ELR (cell line): ENCODE measurements around the gene LCN2.

ENCODE experiments used
- DNase-seq: peaks from one replicate; pipeline ENCODE4 v3.0.0-alpha.2; 2015; ENCODE audit warnings: low read depth

LCN2 gene

GRCh38 chr9:128115187-128116103 is 33.8 kb upstream of the LCN2 start:
- DNase-seq = no peak

GRCh38 chr9:128116104-128117083 is 32.9 kb upstream of the LCN2 start:
- no peak for DNase-seq

DNA sequence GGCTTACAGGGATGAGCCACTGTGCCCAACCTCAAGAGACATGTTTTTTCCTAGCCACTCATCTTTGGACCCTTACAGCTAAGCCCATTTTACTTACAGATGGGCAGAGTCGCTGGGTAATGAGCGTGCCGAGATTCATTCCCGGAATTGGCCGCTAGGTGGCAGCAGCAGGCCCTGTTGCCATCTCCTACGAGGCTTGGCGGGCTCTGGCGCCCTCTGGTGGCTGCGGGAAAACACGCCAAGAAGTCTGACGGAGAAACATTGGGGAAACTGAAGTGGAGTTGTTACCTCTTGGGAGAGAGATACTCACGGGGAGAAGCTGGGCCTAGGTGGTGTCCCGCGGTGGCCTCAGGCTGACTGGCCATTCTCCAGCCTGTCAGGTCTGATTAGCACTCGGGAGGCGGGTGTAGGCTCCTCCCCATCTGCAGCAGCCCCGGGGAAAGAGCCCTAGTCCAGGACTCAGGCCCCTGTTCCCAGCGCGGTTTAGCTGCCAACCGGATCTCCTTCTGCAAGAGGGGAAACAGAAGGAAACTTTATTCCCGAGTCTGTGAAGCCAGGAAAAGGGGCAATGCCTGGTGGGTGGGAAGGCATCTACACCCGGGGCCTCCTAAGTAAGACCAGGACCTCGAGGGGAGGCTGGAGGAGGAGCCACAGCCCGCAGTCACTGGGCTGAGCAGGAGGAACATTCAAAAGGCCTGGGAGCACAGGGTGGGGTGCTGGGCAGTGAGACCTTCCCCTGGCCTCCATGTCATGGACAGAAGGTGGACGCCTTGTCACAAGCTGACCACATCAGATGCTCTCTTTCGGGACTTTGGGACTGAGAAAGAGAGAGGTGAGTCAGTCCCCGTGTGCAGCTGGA is 31.4 kb upstream of the LCN2 start:
- DNase-seq = peak; percentile 88

DNA sequence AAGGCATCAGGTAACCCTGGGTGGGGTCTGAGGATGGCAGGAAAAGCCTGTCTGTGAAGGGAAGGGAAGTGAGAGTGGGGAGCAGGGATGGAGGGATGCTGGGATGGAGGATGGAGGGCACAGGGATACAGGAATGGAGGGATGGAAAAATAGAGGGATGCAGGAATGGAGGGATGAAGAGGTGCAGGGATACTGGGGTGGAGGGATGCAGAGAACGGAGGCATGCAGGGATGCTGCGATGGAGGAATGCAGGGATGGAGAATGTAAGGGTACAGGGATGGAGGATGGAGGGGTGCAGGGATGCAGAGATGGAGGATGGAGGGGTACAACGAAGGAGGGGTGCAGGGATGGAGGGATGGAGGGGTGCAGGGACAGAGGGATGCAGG is 30.8 kb upstream of the LCN2 start:
- no peak for DNase-seq

DNA sequence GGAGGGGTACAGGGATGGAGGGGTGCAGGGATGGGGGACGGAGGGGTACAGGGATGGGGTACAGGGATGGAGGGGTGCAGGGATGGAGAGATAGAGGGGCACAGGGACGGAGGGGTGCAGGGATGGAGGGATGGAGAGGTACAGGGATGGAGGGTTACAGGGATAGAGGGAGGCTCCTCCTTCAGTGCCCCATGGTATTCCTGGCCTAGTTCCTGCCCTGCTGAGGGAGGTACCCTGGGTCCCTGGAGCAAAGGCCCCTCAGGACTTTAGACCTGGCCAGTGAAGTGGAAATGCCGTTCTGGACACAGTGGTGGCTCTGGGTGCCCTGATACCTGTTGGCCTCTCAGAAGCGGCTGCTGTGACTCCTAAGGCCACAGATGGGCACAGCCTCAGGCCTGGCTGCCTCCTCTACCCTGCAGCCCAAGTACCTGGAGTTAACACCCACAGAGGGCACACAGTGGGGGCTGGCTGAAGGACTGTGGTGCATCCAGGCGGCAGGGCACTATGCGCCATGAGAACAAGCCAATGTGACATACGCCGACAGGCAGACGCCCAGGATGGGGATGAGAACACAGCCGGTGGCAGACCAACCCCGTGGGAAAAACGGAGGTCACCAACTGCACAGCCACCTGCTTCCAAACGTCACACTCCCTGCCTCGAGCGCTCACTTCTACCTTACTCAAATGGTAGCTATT is 30.1 kb upstream of the LCN2 start:
- DNase-seq = no peak

DNA sequence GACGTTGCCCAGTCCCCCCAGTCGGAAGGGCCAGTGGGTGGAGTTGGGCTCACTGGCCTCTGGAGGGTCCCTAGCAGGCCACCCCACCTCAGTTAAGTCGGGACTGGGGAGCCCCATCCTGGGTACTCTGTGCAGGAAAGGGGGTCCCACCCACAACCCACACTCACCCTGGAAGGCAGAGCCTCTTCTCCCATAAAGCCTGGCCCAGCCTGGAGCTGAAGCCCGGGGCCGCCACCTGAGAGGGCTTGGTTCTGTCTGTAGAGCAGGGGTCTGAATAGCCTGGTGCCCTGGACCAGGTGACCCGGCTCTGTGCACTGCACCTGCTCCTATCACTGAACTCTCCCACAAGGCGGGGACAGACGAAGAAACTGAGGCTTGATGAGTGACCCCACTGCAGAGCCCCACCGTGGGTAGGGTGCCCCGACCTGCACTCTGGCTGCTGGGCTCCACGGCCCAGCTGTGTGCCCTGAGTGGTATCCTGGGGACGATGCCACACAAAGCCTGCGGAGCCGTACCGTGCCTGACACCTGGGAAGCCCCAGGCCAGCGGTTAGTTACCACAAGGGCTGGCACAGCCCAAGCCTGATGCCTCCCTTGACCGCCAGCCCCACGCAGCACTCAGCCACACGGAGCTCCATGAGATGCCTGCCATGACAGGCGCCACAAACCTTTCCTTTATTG is 29.1 kb upstream of the LCN2 start:
- DNase-seq = no peak

GRCh38 chr9:128120741-128121465 is 28.4 kb upstream of the LCN2 start:
- DNase-seq = no peak

- DNase-seq = no peak
These were observed 27.8 kb upstream of the LCN2 start for GRCh38 chr9:128121466-128121810.

DNA sequence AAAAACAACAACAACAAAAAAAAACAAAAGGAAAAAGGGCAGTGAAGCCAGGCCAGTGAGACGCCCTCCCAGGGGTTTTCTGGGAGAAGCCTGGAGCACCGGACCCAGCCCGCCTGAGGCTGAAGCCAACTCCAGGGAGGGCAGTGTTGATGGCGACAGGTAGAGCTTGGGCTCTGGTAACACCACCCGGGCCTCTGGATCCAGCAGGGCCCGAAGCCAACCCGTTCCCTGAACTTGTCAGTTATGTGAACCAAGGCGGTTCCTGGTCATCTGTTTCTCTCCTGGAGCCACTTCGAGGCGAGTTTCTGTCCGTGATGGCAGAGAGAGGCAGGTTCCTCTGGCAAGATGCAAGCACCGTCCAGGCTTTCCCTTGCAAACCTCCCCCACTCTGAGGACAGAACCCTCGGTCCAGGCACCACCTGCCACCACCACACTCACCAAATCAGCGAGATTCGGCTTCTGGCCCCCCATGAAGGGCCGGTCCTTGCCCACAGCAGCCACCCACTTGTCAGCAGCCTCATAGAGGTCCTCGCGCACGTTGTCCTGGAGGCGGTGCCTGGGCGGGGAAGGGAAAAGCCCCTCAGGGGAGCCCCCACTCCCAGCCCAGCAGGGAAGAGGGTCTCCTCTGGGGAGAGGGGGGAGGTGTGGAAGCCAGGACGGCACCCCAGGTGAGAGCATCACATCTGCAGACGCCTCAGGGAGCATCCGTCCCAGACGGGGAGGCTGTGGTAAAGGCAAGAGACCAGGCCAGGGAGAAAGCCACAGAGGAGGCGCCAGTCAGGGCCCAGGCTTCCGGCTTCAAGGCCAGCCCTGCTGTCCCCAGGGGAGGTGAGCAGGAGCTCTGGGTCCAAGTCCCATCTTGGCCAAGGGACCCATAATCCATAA is 27.1 kb upstream of the LCN2 start:
- DNase-seq = no peak

- no peak for DNase-seq
These were observed 26.5 kb upstream of the LCN2 start for GRCh38 chr9:128122809-128123175.

GRCh38 chr9:128123451-128124080 is 25.7 kb upstream of the LCN2 start:
- DNase-seq = no peak

DNA sequence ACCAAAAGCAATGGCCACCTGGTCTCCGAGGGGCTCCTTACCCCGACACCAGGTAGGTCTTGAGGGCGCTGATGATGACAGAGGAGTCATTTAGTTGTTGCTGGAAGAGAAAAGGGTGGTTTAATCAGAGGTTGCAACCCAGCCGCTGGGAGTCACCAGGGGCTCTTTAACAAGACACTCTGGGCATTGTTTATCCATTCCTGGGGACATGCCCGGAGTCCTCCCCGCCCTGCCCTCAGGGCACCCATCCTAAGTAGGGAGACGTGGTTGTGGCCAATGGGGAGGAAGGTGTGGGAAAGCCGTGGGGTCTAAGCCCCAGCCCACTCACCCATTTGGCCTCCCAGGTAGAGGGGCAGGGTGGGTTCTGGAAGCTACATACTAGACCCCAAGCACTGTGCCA is 24.8 kb upstream of the LCN2 start:
- DNase-seq = no peak

DNA sequence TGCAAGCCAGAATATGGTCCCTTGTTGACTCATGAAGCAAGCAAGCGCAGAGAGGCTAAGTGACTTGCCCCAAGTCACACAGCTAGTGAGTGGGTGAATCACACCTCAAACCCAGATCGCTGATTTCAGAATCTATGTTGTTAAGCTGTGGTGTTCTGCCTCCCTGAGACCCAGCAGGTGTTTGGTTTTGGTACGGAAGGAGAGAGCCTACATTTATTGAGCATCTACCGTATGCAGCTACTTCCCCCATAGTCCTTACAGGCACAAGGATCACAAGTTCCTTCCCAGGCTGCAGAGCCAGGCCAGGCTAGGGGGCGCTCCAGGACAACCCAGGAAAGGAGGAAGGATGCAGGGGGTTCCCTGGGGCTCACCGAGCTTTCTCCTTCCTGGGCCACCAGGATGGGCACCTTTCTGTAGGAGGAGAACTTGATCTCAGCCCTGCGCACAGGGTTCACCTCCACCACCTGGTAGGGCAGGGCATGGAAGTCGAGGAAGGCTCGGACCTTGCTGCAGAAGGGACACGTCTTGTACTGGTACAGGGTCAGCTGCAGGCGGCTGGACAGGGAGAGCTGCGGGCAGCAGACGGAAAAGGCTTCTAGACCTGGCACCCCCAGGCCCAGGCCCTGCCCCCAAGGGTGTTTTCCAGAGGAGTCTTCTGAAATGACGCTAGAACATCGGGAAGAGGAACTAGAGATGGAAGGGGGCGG is 24.2 kb upstream of the LCN2 start:
- peak; percentile 72 for DNase-seq

DNA sequence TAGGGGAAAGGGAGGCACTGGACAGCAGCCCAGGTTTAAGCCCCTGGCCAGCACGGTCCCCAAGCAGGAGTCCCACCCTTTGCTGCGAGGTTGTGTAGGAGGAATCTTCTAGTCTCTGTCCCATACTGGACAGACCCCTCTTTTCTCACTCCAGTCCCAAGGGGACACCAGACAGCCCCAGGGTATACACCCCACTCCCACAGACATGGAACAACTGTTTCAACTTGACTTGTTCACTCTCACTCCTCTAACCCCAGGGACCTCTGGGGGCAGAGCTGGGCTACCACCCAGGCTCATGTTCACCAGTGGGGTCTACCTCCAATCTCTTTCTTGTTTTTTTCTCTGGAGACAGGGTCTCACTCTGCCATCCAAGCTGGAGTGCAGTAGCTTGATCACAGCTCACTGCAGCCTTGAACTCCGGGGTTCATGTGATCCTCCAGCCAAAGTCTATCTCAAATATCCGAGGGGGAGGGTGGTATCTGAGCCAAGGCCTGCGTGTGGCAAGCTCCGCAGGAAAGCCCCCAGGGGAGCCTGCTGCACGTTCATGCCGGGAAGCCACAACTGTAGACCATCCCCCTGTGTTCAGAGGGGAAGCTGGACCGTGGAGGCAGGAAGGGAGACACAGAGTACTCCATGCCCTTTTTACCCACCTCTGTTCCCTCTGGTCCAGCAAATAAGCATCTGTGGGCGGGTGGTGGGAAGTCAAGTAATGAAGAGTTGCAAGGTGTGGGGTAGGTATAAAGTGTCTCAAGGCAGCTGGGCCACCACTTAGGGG is 23.5 kb upstream of the LCN2 start:
- no peak for DNase-seq

DNA sequence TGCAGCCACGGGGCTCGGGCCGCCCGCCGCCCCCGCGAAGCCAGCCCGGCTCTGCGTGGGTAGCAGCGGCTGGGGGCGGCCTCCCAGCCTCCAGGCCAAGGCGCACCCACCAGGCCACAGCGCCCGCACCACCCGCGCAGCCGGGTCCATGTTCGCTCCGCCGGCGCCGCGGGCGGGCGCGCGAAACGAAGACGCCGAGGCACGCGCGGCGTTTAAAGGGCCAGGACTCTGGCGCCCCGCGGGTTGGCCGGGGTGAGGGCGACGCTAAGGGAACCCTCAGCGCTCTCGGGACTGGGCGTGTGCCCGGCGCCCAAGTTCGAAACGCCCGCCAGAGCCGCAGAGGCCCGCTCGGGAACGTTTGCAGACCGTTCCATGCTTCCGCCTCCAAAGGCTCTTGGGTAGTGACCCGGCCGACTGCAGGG is 21.7 kb upstream of the LCN2 start, which contains the start of gene PTGES2:
TSS of gene PTGES2 (minus strand) at position 162 of the 422 bp plus-strand sequence. CDS start at position 150, 12 bp downstream.
- peak; percentile 90 for DNase-seq

DNA sequence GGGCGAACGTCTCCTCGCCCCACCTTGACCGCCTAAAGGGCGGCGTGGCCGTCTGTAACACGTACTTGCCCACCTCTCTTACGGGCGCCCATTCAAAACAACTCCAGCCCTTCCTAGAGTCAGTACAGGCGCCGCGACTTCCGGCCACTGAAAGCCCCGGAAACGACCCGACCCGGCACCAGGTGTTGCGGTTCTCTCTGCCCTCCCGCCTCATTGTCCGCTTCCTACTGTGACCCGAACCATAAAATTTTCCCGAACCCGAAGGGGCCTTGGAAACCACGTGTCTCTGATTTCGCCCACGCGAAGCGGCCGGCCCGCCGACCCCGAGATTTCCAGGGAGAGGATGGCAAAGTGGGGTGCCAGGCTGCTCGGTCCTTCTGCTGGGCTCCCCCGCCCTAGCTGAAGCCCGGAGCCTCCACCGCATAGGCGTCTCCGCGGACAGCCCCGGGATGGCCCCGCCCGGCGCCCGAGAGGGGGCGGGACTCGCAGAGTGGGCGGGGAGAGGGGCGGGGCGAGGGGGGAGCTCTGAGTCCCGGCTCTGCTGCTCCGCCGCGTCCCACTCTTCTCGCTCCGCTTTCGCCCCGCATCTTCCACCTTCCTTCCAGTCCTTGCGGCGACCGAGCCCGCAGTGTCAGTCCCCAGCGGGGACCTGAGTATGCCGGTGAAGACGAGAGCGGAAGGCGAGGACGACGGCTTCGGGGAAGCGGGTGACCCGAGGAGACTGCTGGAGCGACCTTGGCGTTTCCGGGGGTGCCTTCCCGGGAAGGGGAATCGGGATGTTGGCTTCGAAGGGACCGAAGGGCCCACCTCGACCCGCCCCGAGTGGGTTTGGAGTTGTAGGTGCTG is 21.0 kb upstream of the LCN2 start:
- peak; percentile 95 for DNase-seq
